ENCODE data around the gene TAF11L4.
"Not testable (repeated sequence)": the region's sequence is repeated elsewhere in the genome, so short reads cannot be mapped to it uniquely, and the experiment has no call there.

The TAF11L4 gene

DNA sequence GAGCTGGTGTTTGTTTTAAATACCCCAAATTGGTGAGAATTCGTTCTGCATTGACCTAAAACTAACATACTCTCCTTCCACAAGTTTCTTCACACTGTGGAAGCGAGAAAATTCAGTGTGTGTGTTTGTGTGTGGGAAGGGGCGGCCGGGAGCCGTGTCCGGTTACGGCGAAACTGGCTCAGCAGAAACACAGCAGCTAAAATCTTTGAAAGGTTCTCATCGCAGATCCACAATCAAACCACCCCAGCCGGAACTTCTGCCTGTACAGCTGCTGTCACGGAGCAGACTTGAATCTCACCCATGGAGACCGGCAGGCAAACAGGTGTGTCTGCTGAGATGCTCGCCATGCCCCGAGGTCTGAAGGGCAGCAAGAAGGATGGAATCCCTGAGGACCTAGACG is at the start of gene TAF11L4:
TSS of gene TAF11L4 (plus strand) at position 301 of the 400 bp plus-strand sequence.
- DNase-seq, result not testable (repeated sequence)

DNA sequence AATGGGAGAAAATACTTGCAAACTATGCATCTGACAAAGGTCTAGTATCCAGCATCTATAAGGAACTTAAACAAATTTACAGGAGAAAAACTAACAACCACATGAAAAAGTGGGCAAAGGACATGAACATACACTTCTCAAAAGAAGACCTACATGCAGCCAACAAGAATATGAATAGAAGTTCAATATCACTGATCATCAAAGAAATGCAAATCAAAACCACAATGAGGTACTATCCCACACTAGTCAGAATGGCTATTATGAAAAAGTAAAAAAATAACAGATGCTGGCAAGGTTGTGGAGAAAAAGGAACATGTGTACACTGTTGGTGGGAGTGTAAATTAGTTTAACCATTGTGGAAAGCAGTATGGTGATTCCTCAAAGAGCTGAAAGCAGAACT is 46.5 kb upstream of the TAF11L4 start:
- DNase-seq, result not testable (repeated sequence)

DNA sequence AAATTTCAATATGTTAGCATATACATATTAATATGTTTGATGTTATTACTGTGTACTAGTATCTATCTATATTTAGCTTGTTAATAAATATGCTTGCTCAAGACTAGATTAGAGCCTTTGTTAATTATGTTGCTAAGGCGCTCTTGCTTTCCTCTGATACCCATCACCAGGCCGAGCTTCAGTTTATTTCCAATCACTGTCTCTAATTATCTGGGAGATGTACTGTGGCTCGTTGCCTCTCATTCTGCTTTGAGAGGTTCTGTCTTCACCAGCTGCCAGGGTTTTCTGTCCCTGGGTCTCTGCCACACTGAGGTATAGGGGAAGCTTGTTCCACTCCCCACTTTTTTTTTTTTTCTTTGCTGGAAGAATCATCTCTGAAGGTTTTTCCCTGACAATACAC is 44.6 kb upstream of the TAF11L4 start:
- DNase-seq, result no peak

DNA sequence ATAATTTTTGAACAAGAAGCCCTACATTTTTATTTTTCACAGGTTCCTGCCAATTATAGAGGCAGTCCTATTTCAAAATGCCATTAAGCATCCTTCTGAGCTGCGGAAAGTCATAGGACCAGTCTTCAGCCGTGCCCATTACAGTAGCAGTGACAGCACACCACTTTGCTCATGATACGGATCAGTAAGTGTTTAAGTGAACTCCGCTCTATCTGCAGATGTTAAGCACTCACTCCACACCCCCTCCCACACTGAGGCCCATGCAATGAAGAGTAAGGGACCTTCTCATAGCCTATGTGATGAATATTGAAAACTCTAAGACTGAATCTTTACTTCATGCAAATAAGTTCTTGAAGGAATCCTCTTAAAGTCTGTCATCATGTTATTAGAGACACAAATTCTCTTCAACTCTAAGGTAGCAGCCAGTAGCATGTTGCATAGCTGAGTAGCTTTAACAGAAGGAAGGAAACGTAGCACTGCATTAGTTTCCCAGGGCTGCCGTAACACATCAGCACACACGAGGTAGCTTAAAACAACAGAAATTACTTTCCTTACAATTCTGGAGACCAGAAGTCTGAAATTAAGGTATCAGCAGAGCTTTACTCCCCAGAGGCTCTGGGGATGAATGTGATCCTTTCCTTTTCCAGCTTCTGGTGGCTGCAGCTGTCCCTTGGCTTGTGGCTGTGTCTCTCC is 43.9 kb upstream of the TAF11L4 start:
- DNase-seq, result no peak

DNA sequence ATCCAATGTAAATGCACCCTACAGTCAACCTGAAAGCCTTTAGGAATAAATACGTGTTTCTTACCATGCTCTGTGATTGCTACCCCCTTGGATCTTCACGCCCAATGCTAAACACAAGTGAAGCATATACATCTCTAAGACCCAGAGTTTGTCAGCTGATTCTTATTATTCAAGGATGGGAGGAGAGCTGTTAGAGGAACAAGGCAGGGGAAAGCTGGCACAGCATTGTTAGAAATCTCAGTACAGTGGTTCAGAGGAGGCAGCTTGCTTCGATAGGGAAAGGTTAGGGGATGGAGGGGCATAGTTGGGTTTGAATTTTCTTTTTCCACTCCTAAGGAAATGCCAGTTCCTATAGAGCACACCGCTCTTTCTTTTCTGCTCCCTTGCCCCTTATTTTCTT is 40.2 kb upstream of the TAF11L4 start:
- DNase-seq, result no peak

DNA sequence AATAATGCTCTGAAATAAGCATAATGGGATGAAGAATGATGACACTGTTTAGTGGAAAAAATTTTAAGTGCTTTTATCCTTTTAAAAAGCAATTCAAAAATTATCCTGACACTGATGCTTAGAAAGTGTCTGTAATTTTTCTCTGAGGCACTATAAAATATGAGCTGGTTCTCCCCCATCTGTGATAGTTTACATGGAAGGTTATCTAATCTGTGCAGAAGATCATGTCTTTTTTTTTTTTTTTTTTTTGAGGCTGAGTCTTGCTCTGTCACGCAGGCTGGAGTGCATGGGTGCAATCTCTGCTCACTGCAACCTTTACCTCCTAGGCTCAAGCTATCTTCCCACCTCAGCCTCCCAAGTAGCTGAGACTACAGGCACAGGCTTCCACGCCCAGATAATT is 38.8 kb upstream of the TAF11L4 start:
- DNase-seq, result no peak

DNA sequence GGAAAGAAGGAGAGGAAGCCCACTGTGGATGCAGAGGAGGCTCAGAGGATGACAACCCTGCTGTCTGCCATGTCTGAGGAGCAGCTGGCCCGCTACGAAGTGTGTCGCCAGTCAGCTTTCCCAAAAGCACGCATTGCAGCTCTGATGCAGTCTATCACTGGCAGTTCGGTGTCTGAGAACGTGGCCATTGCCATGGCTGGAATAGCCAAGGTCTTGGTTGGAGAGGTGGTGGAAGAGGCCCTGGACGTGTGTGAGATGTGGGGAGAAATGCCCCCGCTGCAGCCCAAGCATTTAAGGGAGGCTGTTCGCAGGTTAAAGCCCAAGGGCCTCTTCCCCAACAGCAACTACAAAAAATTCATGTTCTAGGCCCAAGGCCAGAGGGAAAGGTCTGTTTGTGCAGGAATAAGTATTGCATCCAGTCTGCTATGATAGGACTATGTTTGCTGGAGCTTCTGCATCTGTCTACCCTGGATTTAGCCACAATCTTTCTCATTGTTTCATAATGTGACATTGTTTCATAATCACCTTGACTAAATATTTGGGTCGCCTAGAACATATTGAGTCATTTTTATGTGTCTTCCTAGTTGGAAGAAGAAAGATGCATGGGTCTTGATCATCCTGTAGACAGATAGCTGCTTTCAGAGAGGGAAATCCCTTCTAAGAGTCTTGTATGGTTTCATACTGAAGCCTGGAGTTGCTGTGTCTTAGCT is 35.0 kb upstream of the TAF11L4 start:
- not testable (repeated sequence) for DNase-seq

DNA sequence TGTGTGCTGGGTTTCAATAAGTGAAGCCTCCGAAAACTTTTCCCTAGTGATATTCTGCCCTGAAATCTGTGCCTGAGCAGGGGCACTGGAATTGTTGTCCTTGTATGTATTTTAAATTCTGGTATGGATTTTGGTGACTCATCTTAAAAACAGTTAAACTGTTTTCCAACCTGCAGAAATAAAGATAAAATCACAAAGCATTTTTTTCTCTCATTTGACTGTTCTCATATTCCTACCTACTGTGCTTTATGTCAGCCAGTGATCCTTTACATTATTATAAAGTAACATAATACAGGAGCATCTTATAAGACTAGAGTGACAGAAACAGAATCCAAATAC is 34.5 kb upstream of the TAF11L4 start:
- DNase-seq, result no peak

DNA sequence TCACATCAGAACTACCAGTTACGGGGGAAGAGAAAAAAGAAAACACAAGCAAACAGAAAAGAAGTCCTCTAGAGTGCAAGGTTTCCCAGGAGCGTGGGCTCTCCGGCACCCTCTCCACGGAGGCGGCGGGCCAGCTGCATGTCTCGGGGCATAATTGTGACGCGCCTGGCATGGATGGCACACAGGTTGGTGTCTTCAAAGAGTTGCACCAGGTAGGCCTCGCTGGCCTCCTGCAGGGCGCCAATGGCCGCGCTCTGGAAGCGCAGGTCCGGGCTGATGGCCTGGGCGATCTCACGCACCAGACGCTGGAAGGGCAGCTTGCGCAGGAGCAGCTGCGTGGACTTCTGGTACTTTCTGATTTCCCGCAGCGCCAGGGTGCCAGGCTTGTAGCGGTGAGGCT is 30.3 kb upstream of the TAF11L4 start:
- not testable (repeated sequence) for DNase-seq

DNA sequence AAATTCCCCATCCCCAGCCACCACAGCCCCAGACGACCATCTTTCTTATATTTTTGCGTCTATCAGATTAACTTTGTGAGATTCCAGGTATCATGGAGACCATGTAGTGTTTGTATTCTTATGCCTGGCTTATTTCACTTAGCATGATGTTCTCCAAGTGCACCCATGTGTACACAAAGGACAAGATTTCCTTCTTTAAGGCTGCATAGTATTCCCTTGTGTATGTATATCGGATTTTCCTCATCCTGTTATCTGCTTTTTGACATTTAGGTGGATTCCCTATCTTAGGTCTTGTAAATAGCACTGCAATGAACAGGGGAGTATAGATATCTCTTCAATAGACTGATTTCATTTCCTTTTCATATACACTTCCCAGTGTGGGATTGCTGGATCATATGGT is 28.8 kb upstream of the TAF11L4 start:
- no peak for DNase-seq

DNA sequence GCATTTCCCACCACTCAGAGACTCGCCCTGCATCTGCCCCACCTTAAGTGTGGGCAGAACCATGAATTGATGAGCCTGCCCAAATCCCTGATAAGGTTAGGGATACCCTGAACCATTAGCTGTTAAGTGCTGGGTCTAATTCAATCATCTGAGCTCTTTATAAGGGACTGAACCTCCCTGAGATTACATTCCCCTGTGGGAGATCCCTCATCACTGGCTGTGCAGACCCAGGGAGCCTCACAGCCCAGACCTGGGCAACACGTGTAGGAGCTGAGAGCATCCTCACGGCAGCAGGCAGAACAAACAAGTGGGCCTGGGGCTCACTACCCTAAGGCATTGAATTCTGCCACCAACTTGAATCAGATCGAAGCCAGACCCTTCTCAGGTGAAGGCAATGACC is 24.2 kb upstream of the TAF11L4 start:
- no peak for DNase-seq

DNA sequence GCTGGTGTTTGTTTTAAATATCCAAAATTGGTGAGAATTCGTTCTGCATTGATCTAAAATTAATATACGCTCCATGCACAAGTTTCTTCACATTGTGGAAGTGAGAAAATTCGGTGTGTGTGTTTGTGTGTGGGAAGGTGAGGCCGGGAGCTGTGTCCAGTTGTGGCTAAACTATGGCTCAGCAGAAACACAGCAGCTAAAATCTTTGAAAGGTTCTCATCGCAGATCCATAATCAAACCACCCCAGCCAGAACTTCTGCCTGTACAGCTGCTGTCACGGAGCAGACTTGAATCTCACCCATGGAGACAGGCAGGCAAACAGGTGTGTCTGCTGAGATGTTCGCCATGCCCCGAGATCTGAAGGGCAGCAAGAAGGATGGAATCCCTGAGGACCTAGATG is 23.7 kb upstream of the TAF11L4 start, which contains the start of gene TAF11L2:
TSS of gene TAF11L2 (plus strand) at position 301 of the 400 bp plus-strand sequence.
- DNase-seq, result not testable (repeated sequence)

DNA sequence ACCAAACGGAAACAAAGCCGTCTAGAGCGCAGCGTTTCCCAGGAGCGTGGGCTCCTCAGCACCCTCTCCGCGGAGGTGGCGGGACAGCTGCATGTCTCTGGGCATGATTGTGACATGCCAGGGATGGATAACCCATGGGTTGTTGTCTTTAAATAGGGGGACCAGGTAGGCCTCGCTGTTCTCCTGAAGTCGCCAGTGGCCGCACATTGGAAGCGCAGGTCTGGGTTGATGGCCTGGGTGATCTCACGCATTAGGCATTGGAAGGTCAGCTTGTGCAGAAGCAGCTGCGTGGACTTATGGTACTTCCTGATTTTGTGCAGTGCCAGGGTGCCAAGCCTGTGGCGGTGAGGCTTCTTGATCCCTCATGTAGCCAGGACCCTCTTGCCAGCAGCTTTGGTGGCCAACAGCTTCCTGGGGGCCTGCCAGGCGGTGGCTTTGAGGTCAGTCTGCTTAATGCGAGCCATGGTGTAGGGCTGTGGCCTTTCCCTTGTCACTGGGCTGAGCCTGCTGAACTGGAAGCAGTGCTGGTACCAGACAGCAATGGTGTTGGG is 9.8 kb upstream of the TAF11L4 start:
- DNase-seq, result no peak

DNA sequence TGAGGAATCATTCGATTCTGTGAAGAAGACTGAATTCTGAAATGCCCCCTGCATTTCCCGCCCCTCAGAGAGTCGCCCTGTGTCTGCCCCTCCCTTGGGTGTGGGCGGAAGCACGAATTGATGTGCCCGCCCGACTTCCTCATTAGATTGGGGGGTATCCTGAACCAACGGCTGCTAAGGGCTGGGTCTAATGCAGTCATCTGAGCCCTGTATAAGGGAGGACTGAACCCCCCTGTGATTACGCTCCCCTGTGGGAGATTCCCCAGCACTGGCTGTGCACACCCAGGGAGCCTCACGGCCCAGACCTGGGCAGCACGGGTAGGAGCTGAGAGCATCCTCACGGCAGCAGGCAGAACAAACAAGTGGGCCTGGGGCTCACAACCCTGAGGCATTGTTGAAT is 4.1 kb upstream of the TAF11L4 start:
- DNase-seq, result not testable (repeated sequence)

DNA sequence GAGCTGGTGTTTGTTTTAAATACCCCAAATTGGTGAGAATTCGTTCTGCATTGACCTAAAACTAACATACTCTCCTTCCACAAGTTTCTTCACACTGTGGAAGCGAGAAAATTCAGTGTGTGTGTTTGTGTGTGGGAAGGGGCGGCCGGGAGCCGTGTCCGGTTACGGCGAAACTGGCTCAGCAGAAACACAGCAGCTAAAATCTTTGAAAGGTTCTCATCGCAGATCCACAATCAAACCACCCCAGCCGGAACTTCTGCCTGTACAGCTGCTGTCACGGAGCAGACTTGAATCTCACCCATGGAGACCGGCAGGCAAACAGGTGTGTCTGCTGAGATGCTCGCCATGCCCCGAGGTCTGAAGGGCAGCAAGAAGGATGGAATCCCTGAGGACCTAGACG is 3.5 kb upstream of the TAF11L4 start, which contains the start of gene TAF11L3:
TSS of gene TAF11L3 (plus strand) at position 301 of the 400 bp plus-strand sequence.
- DNase-seq, result not testable (repeated sequence)

DNA sequence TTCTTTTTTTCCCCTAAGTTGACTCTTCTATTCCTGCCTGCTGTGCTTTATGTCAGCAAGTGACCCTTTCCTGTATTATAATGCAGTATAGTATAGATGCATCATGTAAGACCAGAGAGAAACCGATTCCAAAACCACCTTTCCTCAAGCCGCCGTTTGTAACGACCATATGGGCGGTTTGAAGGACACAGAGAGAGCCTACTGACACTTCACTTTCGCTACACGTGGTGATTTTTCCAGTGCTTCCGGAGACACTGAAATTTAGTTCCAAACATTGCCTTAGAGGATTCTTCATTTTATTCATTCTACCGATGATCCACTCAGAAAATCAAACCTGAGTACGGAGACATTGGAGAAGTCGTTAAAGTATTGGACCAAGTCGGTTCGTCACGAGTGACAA is 2.1 kb upstream of the TAF11L4 start:
- not testable (repeated sequence) for DNase-seq

DNA sequence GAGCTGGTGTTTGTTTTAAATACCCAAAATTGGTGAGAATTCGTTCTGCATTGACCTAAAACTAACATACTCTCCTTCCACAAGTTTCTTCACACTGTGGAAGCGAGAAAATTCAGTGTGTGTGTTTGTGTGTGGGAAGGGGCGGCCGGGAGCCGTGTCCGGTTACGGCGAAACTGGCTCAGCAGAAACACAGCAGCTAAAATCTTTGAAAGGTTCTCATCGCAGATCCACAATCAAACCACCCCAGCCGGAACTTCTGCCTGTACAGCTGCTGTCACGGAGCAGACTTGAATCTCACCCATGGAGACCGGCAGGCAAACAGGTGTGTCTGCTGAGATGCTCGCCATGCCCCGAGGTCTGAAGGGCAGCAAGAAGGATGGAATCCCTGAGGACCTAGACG is 3.3 kb downstream of the TAF11L4 start, which contains the start of gene TAF11L5:
TSS of gene TAF11L5 (plus strand) at position 301 of the 400 bp plus-strand sequence.
- not testable (repeated sequence) for DNase-seq

DNA sequence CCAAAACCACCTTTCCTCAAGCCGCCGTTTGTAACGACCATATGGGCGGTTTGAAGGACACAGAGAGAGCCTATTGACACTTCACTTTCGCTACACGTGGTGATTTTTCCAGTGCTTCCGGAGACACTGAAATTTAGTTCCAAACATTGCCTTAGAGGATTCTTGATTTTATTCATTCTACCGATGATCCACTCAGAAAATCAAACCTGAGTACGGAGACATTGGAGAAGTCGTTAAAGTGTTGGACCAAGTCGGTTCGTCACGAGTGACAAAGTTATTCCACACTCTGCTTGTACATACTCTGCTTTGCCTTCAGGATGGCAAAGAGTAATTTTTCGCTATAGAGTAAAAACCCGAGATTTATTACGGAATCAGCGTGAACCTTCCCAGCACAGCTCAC is 4.9 kb downstream of the TAF11L4 start:
- not testable (repeated sequence) for DNase-seq

DNA sequence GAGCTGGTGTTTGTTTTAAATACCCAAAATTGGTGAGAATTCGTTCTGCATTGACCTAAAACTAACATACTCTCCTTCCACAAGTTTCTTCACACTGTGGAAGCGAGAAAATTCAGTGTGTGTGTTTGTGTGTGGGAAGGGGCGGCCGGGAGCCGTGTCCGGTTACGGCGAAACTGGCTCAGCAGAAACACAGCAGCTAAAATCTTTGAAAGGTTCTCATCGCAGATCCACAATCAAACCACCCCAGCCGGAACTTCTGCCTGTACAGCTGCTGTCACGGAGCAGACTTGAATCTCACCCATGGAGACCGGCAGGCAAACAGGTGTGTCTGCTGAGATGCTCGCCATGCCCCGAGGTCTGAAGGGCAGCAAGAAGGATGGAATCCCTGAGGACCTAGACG is 6.8 kb downstream of the TAF11L4 start, which contains the start of gene TAF11L6:
TSS of gene TAF11L6 (plus strand) at position 301 of the 400 bp plus-strand sequence.
- not testable (repeated sequence) for DNase-seq

Measured in NCI-H1105 treated with DMSO at 0.1 percent for 48 hours (cell line).